ENCODE data around the gene APBA2.

DNA sequence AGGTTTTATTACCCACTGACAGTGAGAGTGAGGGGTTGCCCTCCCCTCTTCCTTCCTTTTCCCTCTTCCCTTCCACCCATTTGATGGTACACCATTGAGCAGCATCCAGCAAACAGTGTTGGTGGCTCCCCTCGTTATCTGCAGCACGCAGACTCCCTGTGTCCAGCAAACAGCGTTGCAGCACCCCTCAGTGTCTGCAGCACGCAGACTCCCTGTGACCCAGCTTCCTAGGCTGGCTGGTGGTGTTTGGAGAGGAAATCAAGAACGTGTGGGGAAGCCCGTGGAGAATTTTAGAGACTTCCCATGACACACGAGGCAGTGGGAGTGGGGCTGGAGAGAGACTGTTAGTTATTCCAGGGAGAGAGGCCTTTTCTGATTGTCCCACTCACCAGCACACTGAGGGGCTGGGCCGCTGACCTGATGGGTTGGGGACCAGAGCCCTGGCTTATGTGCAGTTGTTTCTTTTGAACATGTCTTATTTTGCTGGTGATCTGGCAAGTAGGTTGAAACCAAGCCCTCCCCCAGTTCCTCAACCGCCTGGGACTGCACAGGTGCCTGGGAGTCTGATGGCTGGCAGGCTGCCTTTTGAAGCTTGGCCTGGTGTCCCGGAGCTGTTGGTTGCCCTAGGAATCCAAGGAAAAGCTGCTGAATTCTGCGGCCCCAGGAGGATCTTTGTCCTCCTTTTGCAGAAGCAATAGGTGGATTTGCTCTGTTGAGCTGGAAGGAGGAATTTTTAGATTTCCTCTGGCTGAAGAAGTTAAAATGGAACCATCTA is 19.0 kb downstream of the APBA2 start:
- TF ChIP-seq, protein P1, sequence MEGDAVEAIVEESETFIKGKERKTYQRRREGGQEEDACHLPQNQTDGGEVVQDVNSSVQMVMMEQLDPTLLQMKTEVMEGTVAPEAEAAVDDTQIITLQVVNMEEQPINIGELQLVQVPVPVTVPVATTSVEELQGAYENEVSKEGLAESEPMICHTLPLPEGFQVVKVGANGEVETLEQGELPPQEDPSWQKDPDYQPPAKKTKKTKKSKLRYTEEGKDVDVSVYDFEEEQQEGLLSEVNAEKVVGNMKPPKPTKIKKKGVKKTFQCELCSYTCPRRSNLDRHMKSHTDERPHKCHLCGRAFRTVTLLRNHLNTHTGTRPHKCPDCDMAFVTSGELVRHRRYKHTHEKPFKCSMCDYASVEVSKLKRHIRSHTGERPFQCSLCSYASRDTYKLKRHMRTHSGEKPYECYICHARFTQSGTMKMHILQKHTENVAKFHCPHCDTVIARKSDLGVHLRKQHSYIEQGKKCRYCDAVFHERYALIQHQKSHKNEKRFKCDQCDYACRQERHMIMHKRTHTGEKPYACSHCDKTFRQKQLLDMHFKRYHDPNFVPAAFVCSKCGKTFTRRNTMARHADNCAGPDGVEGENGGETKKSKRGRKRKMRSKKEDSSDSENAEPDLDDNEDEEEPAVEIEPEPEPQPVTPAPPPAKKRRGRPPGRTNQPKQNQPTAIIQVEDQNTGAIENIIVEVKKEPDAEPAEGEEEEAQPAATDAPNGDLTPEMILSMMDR (IDR thresholded peaks at IDR 0.05; ENCODE audit: low read depth, low read length): no peak
- TF ChIP-seq, protein P2, sequence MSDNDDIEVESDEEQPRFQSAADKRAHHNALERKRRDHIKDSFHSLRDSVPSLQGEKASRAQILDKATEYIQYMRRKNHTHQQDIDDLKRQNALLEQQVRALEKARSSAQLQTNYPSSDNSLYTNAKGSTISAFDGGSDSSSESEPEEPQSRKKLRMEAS (IDR thresholded peaks at IDR 0.05; ENCODE audit: low read depth, low read length): no peak

All from NB4 (cell line).